Activated CD4-positive, alpha-beta T cell treated with anti-CD3 and anti-CD28 coated beads, Interleukin-2, amount 50 U/mL, for 24 hours (primary cell): ENCODE results near the gene ABHD17B.
"Not testable (repeated sequence)": the region's sequence is repeated elsewhere in the genome, so short reads cannot be mapped to it uniquely, and the experiment has no call there.

Source experiments
- DNase-seq, 2 donors: peaks; one replicate each; pipeline ENCODE4 v3.0.0-alpha.2; 2020; ENCODE audit warnings: low read depth in 1 of 2, low spot score in 1 of 2

The ABHD17B gene

DNA sequence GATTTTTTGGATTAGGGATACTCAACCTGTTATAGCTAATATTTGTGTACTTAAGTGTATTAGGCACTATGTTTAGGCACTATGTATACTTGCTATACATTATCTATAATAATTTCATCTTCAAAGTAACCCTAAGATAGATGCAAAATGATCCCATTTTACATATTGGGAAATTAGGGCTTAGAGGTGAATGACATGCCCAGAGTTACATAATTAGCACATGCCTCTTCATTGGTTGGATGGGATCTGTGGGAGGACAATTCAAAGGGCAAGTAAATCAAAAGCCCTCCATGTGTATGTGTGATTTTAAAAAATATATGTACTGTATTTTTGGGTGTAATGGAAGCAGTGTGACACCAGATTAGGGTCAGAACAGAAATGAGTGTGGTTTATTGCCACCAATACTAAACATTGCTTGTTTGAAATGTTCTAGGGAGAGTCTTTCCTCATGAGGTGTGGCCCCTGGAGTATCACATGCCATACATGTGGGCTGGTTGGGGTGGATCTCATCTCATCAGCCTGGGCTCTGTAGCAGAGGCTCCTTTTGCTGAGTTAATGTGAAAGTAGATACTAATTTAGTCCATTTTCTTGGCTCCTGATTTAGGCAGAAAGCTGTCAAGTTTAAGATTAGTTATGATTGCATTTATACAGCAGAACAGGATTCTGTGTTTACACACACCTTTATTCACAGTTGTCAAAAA is 6.0 kb upstream of the ABHD17B start:
- DNase-seq: no peak

DNA sequence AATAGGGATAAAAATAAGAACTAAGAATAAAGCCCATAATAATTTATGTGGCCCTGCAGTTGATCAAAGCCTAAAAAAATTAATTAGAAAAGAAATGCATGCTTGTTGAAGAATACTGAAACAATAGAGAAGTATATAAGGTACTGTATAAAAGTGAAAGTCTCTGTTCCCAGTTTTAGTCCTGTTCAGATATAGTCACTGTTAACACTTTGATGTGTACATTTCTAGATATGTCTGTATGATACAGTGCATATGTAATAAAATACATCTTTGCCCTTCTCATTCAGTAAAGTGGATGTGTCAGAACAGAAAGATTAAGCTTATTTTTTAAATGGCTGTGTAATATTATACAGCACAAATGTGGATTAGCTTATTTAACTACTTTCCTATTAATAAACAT is 4.5 kb upstream of the ABHD17B start:
- DNase-seq: no peak

DNA sequence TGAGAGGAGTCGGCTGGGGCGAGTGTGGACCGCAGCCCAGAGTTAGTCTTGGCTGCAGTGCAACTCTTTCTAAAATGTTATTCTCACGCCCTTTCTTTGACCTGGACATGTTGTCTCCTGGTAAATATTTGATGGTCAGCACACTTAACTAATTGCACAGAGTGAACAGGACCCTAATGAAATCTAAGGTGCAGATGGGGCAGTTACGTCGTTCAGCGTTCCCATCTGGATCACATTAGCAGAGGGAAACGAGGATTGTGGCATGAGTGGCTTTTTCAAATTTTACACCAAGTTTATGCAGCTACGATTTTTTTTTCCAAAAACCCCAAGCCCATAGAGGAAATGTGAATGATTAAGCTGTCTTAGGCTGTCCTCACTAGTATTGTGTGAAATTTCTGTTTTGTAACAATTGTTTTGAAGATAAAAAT is 929 bp upstream of the ABHD17B start:
- no peak for DNase-seq

- DNase-seq: no peak
Measured at GRCh38 chr9:71910650-71911060, 338 bp downstream of the ABHD17B start.

DNA sequence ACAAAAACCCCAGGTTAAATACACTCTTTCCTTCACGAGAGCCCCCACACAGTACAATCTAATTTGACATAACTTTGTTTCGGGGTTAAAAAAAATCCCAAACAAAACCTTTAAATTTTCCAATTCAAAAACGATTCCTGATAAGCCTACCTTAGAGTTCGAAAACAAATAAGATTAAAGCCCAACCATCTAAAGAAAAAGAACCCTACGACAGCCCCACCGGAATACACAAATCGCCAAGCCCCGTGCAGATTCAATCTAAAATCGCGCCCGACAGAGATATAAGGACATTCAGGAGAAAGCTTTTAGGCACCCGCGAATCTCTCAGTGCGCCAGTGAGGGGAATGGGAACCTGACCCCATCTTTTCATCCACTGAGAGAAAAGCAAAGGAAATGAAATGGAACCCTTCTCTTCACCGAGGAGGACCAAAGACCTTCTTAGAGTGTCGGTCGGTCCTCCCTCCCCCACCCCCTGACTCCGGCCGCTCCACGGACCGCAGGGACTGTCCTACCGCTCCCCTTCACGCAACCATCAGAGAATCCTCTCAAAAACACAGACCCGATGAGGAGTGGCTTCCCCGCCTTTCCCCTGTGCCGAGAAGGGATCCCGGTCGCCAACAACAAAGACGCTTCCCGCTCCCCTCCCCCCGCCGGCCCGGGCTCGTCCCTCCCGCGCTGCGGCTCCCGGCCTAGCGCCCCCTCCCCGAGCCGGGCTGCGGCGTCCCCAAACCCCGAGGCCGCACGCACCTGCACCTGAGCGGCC is 925 bp downstream of the ABHD17B start:
- DNase-seq: peak; percentile 4 to 8

DNA sequence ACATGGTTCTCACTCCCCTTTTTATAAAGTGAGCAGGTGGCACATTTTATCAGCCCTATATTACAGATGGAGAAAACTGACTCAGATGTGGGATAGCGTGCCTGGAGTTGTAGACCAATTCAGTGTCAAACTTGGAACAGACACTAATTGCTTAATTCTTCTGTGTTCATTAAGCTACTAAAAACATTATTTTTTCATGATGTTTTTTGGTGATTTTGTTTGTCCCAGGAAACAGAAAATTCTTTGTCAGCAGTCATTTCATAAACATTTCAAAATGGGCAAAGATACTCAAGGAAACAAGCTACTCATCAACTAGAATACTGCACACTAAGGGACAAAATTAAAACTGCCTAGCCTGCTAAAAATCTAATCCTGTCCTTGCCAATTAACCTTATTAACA is 2.2 kb downstream of the ABHD17B start:
- DNase-seq: no peak

- DNase-seq: no peak
Measured at GRCh38 chr9:71904076-71904475, 6.9 kb downstream of the ABHD17B start.

DNA sequence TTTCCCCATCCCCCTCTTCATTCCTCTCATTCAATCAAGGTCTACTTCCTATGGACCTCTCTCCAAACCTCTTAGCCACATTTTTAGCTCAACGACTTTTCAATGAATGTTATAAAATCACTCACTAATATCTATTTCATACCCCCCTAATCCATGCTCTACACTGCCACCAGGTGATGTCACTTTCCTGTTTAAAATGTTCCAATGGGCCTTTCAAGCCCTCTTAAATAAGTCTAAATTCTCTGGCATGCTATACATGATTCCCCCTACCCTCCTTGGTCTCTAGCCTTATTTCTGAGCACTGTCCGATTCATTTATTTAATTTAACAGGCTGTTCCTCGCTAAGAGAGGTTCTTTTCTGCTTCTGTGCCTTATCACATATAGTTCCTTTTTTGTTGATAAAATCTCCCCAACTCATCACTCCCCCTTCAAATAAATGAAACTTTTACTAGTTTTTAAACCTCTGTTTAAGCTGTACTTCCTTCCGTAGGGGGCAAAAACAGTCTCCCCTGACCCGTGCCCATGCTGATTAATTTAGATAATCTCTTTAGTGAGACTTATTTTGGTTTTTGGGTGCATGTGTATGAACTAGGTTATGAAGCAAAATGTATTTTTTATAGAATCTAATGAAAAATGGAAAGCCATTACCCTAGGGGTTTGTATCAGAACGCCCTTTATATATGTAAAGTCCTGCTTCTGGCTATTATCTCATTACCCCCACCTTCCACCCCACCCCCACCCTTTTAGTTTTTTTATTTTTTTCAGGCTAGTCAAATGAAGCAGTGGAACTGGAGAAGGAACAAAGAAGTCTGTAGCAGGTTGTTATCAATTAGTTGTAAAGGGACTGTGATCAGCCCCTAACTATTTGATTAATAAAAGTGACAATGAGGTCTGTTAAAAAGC is 9.0 kb downstream of the ABHD17B start:
- DNase-seq: no peak

DNA sequence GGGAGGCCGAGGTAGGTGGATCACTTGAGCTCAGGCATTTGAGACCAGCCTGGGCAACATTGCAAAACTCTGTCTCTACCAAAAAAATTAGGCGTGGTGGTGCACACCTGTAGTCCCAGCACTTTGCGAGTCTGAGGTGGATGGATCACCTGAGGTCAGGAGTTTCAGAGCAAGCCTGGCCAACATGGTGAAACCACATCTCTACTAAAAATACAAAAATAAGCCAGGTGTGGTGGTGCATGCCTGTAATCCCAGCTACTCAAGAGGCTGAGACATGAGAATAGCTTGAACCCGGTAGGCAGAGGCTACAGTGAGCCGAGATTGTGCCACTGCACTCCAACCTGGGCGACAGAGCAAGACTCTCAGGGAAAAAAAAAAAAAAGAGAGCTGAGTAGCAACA is 12.2 kb downstream of the ABHD17B start:
- not testable (repeated sequence) for DNase-seq

DNA sequence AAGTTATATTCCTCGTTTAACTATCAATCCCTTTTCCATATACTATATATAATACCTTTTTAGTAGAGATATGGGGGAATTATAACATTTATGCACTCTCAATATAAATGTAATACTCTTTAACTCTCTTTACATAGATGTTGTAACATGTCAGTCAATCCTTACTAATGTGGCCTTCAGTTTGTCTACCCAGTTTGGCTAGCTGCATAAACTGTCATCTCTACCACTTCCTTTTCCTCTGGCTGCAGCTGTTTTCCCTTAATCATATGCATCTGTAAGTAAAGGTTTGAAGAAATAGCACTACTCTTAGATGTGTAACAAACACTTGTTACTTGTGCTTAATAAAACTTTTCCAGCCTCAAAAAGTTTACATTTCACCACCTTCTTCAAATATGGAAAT is 13.4 kb downstream of the ABHD17B start:
- DNase-seq: no peak

DNA sequence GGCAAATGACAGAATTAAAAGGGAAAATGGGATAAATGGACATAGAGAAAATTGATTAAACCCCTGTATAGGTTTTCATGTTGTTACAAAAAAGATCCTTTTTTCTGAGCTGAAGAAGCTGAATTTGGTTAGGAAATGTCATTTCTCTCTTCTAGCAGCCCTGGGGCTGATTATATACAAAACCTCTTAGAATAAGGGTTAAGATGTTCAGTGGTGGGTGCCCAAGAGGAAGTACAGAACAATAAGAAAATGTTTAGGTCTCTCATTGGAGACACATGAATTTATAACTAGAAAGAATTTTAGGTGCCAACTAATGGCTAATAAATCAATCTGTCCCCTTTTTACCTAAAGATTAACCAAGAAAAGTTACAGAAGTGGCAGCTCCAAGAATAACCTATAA is 14.2 kb downstream of the ABHD17B start:
- DNase-seq: no peak

GRCh38 chr9:71895955-71896354 is 15.0 kb downstream of the ABHD17B start:
- DNase-seq: no peak

DNA sequence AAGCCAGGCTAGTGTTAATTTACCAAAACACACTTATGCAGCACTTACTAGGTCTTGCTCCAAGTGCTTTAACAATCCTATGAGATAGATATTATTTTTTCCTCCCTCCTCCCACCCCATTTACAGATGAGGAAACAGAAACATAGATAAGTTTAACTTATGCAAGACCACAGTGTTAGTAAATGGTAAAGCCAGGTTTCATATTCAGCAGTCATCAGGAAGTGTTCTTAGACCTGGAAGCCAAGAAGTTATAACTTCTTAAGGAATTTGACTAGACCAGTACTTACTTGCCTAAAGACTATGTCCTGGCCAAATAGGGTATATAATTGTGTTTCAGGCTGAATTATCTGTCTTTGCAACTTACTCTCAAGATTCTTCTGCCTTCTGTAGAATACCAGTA is 15.9 kb downstream of the ABHD17B start:
- no peak for DNase-seq

GRCh38 chr9:71891557-71892189 is 19.3 kb downstream of the ABHD17B start:
- DNase-seq: no peak

DNA sequence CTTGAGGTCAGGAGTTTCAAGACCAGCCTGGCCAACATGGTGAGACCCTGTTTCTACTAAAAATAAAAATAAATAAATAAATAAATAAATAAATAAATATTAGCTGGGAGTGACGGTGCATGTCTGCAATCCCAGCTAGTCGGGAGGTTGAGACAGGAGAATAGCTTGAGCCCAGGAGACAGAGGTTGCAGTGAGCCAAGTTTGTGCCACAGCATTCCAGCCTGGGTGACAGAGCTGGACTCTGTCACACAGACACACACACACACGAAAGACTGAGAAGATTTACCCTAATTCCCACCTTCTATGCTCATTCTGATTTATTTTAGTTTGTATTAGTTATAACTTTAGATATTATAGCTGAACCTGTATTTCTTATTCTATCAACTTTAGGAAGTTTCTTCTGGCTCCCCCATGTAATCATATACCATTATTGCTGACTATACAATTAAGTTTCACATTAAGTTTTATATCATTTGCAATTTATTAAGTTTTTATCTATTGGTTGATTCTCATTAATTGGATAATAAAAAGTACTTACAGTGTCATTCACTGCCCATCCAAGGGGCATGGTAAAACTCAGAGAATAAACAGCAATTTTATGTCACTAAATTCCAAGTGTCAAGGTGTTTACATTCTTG is 20.8 kb downstream of the ABHD17B start:
- no peak for DNase-seq

DNA sequence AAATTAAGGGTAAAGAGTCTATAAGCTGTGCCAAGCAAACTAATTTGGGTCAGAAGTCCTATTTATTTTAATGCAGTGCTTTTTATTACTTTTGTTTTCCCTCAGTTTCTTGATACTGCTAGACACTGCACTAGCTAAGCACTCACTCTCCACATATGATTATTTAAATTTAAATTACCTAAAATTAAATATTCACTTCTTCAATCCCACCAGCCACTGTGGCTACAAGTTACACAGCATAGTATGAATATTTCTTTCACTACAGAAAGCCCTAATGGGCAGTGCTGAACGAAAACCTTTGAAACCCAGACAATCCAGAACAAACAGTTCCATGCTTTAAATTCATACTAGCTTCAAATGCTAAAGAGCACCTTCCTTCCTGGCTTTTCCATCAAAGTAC is 23.6 kb downstream of the ABHD17B start:
- no peak for DNase-seq

DNA sequence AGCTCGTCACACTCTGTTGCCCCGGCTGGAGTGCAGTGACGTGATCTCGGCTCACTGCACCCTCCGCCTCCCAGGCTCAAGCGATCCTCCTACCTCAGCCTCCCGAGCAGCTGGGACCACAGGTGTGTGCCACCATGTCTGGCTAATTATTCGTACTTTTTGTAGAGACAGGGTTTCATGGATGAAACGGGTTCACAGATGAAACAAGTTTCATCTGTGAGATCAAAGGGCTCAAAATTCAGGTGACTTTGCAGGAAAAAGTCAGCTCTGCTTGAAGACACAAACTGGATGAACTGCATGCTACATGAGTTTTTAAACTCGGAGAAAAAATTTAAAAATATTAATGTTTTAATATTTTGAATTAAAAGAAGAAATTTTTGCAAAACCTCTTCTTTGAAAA is 24.5 kb downstream of the ABHD17B start:
- DNase-seq: no peak

- no peak for DNase-seq
Measured at GRCh38 chr9:71886015-71886414, 25.0 kb downstream of the ABHD17B start.

- no peak for DNase-seq
Measured at GRCh38 chr9:71885467-71885866, 25.5 kb downstream of the ABHD17B start.

DNA sequence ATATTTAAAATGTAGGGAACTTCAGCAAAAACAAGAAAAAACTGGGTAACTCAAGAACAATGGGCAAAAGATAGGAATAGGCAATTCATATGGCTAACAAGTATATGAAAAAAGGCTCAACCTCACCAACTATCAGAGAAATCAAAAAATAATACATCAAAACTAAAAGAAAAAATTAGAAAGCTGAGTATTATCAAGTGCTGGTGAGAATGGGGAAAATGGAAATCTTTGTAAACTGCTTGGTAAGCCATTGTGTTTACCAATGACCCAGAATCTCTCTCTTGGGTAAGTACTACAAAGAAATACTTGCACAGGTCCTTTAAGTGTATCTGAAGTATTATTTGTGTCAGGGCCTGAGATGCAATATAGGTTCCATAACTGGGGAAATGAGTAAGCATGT is 27.0 kb downstream of the ABHD17B start:
- no peak for DNase-seq

- no peak for DNase-seq
Measured at GRCh38 chr9:71879644-71880174, 31.3 kb downstream of the ABHD17B start.
